MM.1S (cell line): ENCODE data around the gene FCHSD1.

Experiments
- EZH2 ChIP-seq: fragments of 300-600 bp; sonication (generic); optimal IDR thresholded peaks from 2 replicates; pipeline ENCODE3; 2017; ENCODE audit warnings: low read depth, mild to moderate bottlenecking, antibody characterized with exemption, low read length, mixed read lengths
- EZH2phosphoT487 ChIP-seq: fragments of 300-600 bp; sonication (generic); IDR thresholded peaks from 2 replicates; pipeline ENCODE4 v1.6.1; 2018; ENCODE audit warnings: antibody characterized with exemption, low read length
- TF ChIP-seq, protein P1 (sequence below): fragments of 300-600 bp; sonication (generic); IDR thresholded peaks from 2 replicates; pipeline ENCODE4 v1.5.1; 2016; ENCODE audit warnings: antibody characterized with exemption, low read length, mixed read lengths

- TF ChIP-seq EZH2 (no peak), EZH2phosphoT487 (no peak)
- TF ChIP-seq, protein P1, sequence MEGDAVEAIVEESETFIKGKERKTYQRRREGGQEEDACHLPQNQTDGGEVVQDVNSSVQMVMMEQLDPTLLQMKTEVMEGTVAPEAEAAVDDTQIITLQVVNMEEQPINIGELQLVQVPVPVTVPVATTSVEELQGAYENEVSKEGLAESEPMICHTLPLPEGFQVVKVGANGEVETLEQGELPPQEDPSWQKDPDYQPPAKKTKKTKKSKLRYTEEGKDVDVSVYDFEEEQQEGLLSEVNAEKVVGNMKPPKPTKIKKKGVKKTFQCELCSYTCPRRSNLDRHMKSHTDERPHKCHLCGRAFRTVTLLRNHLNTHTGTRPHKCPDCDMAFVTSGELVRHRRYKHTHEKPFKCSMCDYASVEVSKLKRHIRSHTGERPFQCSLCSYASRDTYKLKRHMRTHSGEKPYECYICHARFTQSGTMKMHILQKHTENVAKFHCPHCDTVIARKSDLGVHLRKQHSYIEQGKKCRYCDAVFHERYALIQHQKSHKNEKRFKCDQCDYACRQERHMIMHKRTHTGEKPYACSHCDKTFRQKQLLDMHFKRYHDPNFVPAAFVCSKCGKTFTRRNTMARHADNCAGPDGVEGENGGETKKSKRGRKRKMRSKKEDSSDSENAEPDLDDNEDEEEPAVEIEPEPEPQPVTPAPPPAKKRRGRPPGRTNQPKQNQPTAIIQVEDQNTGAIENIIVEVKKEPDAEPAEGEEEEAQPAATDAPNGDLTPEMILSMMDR = no peak
These were observed 30.1 kb upstream of the FCHSD1 start for GRCh38 chr5:141681295-141681694.
